Measurements from ENCODE around the gene YBX2. TPM values are rescaled to one million over a fixed set of nuclear protein-coding genes. Genes with fewer than 3 reads are reported as not detected.
A peak's percentile ranks its signal among the peaks of the same experiment; 100 is the strongest.

YBX2 gene
- total RNA-seq, 2 experiments from 2014 or later: 0.37 to 0.66 TPM

- ChIA-PET POLR2A (interaction anchor here (0.9 to 1.3 kb wide), 3 partner anchors 15 to 261 kb away, joined by 3 read pairs; partner anchors contain the start of gene SLC16A13), CTCF (interaction anchor here (0.6 to 4.8 kb wide), 30 partner anchors 8 to 293 kb away, joined by 3 to 81 read pairs (median 4); partner anchors contain the start of genes ACADVL, ACAP1, DLG4 and GABARAP)
- Mint-ChIP-seq H3K4me3 (peak overlapping the region; percentile 34), H3K36me3 (ENCODE audit: low read depth) (no peaks in the 10 kb centered on the region), H3K4me1 (ENCODE audit: low read depth) (peaks cover 30% of the 10 kb centered on the region), H3K27me3 (ENCODE audit: low read depth) (peaks cover 38% of the 10 kb centered on the region), H3K9me3 (ENCODE audit: insufficient read depth) (no peaks in the 10 kb centered on the region), H3K27ac (no peak overlapping the region)
- peak; percentile 27 for ATAC-seq
- peak; percentile 71 for DNase-seq
Measured at GRCh38 chr17:7296189-7296861, 1.9 kb upstream of the YBX2 start.

- ATAC-seq (no peak), DNase-seq (no peak)
- Mint-ChIP-seq H3K36me3 (ENCODE audit: low read depth) (no peaks in the 10 kb centered on the region), H3K27ac (no peak overlapping the region), H3K9me3 (ENCODE audit: insufficient read depth) (no peaks in the 10 kb centered on the region), H3K27me3 (ENCODE audit: low read depth) (peaks cover 36% of the 10 kb centered on the region), H3K4me1 (ENCODE audit: low read depth) (peaks cover 30% of the 10 kb centered on the region), H3K4me3 (peak overlapping the region; percentile 71)
- ChIA-PET POLR2A (interaction anchor here (0.9 to 1.3 kb wide), 2 partner anchors 57 to 260 kb away, joined by 3 read pairs; partner anchors contain the start of gene SLC16A13), CTCF (interaction anchor here (1.0 to 4.8 kb wide), 19 partner anchors 7 to 291 kb away, joined by 3 to 81 read pairs (median 6); partner anchors contain the start of genes ACADVL, ACAP1, DLG4 and NEURL4)
Measured at GRCh38 chr17:7295230-7296180, 1.1 kb upstream of the YBX2 start.

GRCh38 chr17:7293816-7294613 lies 424 bp downstream of the YBX2 start:
- peak overlapping the region; percentile 71 for H3K4me3 Mint-ChIP-seq
- POLR2A ChIA-PET: no interaction called here
- H3K27me3 Mint-ChIP-seq (ENCODE audit: low read depth): peaks cover 30% of the 10 kb centered on the region
- H3K36me3 Mint-ChIP-seq (ENCODE audit: low read depth): no peaks in the 10 kb centered on the region
- CTCF ChIA-PET: interaction anchor here (0.6 to 1.2 kb wide), 3 partner anchors 11 to 248 kb away, joined by 3 to 4 read pairs (median 4); no protein-coding TSS in a partner anchor
- DNase-seq (peak; percentile 46), ATAC-seq (no peak)
- peaks cover 30% of the 10 kb centered on the region for H3K4me1 Mint-ChIP-seq (ENCODE audit: low read depth)
- no peak overlapping the region for H3K27ac Mint-ChIP-seq
- no peaks in the 10 kb centered on the region for H3K9me3 Mint-ChIP-seq (ENCODE audit: insufficient read depth)

- ChIA-PET CTCF (interaction anchor here (0.6 to 2.9 kb wide), 6 partner anchors 11 to 247 kb away, joined by 3 to 14 read pairs (median 4); partner anchors contain the start of gene SLC2A4), POLR2A (no interaction called here)
- H3K27ac Mint-ChIP-seq: no peak overlapping the region
Measured at GRCh38 chr17:7293159-7293558, 1.3 kb downstream of the YBX2 start.

DNA sequence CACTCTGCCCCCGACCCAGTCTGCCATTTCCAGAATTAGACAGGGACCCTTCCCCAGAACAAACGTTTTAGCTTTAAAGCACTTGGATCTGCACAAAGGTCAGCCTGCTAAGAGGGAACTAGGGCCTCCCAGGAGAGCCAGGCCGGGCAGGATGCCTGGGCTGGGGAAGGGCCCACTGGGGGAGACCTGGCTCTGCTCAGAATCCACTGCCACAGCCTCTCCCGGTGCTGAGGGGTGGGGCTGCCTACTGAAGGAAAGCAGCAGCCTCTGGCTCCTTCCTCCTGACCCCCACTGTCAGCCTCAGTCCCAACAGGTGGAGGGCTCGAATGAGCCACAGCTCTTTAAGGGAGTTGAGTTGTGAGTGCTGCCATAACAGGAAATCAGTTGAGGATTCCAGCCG lies 1.7 kb downstream of the YBX2 start:
- Mint-ChIP-seq H3K4me1 (ENCODE audit: low read depth) (peaks cover 30% of the 10 kb centered on the region), H3K4me3 (no peak overlapping the region), H3K27ac (no peak overlapping the region), H3K27me3 (ENCODE audit: low read depth) (peaks cover 34% of the 10 kb centered on the region), H3K9me3 (ENCODE audit: insufficient read depth) (no peaks in the 10 kb centered on the region), H3K36me3 (ENCODE audit: low read depth) (no peaks in the 10 kb centered on the region)
- ChIA-PET CTCF (interaction anchor here (0.7 to 2.9 kb wide), 3 partner anchors 11 to 247 kb away, joined by 3 to 14 read pairs (median 4); partner anchors contain the start of gene SLC2A4), POLR2A (interaction anchor here (1.6 kb wide), 1 partner anchor 11 kb away, joined by 8 read pairs; the partner anchor contains the start of gene SLC2A4)
- ATAC-seq (no peak), DNase-seq (no peak)

More at GRCh38 chr17:7293159-7293558, 1.3 kb downstream of the YBX2 start:
- ATAC-seq: no peak
- Mint-ChIP-seq H3K27me3 (ENCODE audit: low read depth) (peaks cover 34% of the 10 kb centered on the region), H3K4me3 (no peak overlapping the region), H3K9me3 (ENCODE audit: insufficient read depth) (no peaks in the 10 kb centered on the region), H3K36me3 (ENCODE audit: low read depth) (no peaks in the 10 kb centered on the region), H3K4me1 (ENCODE audit: low read depth) (peaks cover 30% of the 10 kb centered on the region)
- DNase-seq: no peak

DNA sequence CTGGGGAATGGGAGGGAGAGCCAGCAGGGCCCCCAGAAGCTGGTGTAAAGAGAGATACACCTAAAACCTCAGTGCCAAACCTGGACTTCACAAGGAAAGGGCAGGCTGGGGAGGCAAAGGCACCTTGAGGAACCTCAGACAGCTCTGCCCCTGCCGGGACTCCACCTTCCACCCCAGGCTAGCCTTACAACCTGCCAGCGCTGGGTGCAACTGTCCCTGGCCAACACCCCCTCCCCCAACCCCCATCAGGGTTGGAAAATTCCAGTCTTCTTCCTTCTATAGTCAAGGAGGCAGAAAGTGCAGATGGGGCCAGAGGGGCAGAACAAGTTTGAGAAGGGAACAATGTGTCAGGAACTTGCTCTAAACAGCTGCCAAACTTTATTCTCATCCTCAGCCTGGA lies 2.2 kb downstream of the YBX2 start:
- Mint-ChIP-seq H3K27me3 (ENCODE audit: low read depth) (peaks cover 34% of the 10 kb centered on the region), H3K27ac (no peak overlapping the region), H3K36me3 (ENCODE audit: low read depth) (no peaks in the 10 kb centered on the region), H3K9me3 (ENCODE audit: insufficient read depth) (no peaks in the 10 kb centered on the region), H3K4me1 (ENCODE audit: low read depth) (peaks cover 30% of the 10 kb centered on the region), H3K4me3 (no peak overlapping the region)
- ChIA-PET POLR2A (interaction anchor here (1.6 kb wide), 1 partner anchor 10 kb away, joined by 8 read pairs; the partner anchor contains the start of gene SLC2A4), CTCF (interaction anchor here (2.2 to 2.9 kb wide), 2 partner anchors 10 to 246 kb away, joined by 4 to 14 read pairs; partner anchors contain the start of gene SLC2A4)
- ATAC-seq (no peak), DNase-seq (no peak)

DNA sequence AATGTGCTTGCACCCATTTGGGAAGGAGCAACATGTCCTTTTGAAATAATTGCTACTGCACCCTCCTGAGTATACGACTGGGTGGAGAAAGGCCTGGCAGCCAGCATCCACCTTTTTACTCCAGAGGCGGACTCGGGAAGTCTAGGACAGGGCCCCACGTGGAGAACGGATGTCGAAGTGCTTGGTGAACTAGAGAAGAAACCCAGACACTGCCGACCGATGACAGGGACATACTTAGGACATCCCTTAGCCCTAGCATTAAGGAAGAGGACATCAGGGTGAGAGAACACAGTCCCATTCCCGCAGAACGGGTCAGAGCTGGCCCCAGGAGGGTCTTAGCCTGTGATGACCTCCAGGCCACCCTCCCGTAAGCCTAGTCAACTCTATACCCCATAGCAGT lies 3.8 kb downstream of the YBX2 start:
- CTCF ChIA-PET: interaction anchor here (1.1 to 2.9 kb wide), 4 partner anchors 9 to 245 kb away, joined by 3 to 14 read pairs (median 4); partner anchors contain the start of genes NEURL4 and SLC2A4
- no peak overlapping the region for H3K27ac Mint-ChIP-seq
- H3K4me3 Mint-ChIP-seq: no peak overlapping the region
- ATAC-seq: no peak
- no peaks in the 10 kb centered on the region for H3K36me3 Mint-ChIP-seq (ENCODE audit: low read depth)
- no peaks in the 10 kb centered on the region for H3K9me3 Mint-ChIP-seq (ENCODE audit: insufficient read depth)
- H3K4me1 Mint-ChIP-seq (ENCODE audit: low read depth): peaks cover 19% of the 10 kb centered on the region
- POLR2A ChIA-PET: no interaction called here
- H3K27me3 Mint-ChIP-seq (ENCODE audit: low read depth): peaks cover 28% of the 10 kb centered on the region
- DNase-seq: no peak

- ATAC-seq (no peak), DNase-seq (no peak)
- H3K36me3 Mint-ChIP-seq (ENCODE audit: low read depth): no peaks in the 10 kb centered on the region
- no peak overlapping the region for H3K4me3 Mint-ChIP-seq
- POLR2A ChIA-PET: no interaction called here
- CTCF ChIA-PET: interaction anchor here (2.9 kb wide), 1 partner anchor 8 kb away, joined by 14 read pairs; the partner anchor contains the start of gene SLC2A4
- H3K27me3 Mint-ChIP-seq (ENCODE audit: low read depth): peaks cover 25% of the 10 kb centered on the region
- peaks cover 14% of the 10 kb centered on the region for H3K4me1 Mint-ChIP-seq (ENCODE audit: low read depth)
- no peaks in the 10 kb centered on the region for H3K9me3 Mint-ChIP-seq (ENCODE audit: insufficient read depth)
- H3K27ac Mint-ChIP-seq: no peak overlapping the region
Measured at GRCh38 chr17:7290166-7290565, 4.3 kb downstream of the YBX2 start.

- ChIA-PET CTCF (interaction anchor here (1.7 kb wide), 1 partner anchor 7 kb away, joined by 5 read pairs; no protein-coding TSS in a partner anchor), POLR2A (no interaction called here)
- H3K36me3 Mint-ChIP-seq (ENCODE audit: low read depth): no peaks in the 10 kb centered on the region
- DNase-seq (no peak), ATAC-seq (no peak)
- H3K4me3 Mint-ChIP-seq: no peak overlapping the region
- peaks cover 10% of the 10 kb centered on the region for H3K4me1 Mint-ChIP-seq (ENCODE audit: low read depth)
- H3K27ac Mint-ChIP-seq: no peak overlapping the region
- H3K9me3 Mint-ChIP-seq (ENCODE audit: insufficient read depth): no peaks in the 10 kb centered on the region
- H3K27me3 Mint-ChIP-seq (ENCODE audit: low read depth): peaks cover 22% of the 10 kb centered on the region
Measured at GRCh38 chr17:7289256-7290032, 5.0 kb downstream of the YBX2 start.

DNA sequence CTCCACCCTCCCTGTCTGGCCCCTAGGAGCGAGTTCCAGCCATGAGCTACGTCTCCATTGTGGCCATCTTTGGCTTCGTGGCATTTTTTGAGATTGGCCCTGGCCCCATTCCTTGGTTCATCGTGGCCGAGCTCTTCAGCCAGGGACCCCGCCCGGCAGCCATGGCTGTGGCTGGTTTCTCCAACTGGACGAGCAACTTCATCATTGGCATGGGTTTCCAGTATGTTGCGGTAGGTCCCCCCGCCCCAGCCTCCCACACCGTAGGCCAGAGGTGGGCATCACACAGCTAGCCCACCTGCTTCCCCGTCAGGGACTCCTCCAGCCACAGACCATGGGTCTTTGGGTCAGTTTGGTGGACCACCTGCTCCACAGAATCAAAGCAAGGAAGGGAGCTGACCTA lies 8.8 kb downstream of the YBX2 start:
- Mint-ChIP-seq H3K27me3 (ENCODE audit: low read depth) (peaks cover 30% of the 10 kb centered on the region), H3K4me1 (ENCODE audit: low read depth) (peaks cover 20% of the 10 kb centered on the region), H3K36me3 (ENCODE audit: low read depth) (no peaks in the 10 kb centered on the region), H3K27ac (no peak overlapping the region), H3K4me3 (no peak overlapping the region), H3K9me3 (ENCODE audit: insufficient read depth) (no peaks in the 10 kb centered on the region)
- ChIA-PET CTCF (interaction anchor here (1.2 to 8.8 kb wide), 3 partner anchors 12 to 240 kb away, joined by 3 to 81 read pairs (median 4); partner anchors contain the start of gene ACAP1), POLR2A (interaction anchor here (0.5 kb wide), 1 partner anchor 51 kb away, joined by 3 read pairs; the partner anchor contains the start of gene DVL2)
- no peak for DNase-seq
- no peak for ATAC-seq
